ENCODE measurements around the gene NAALAD2. TPM values are rescaled to one million over a fixed set of nuclear protein-coding genes. Genes with fewer than 3 reads are reported as not detected.
"Not testable (repeated sequence)": the region's sequence is repeated elsewhere in the genome, so short reads cannot be mapped to it uniquely, and the experiment has no call there.

NAALAD2 gene
- polyA plus RNA-seq, 3 donors: 14.2 to 28.6 (median 21.8) TPM

GRCh38 chr11:90179923-90180322 lies 45.5 kb downstream of the NAALAD2 start:
- DNase-seq: no peak

GRCh38 chr11:90187839-90188238 lies 53.4 kb downstream of the NAALAD2 start:
- no peak for DNase-seq

- no peak for DNase-seq
Observed at GRCh38 chr11:90189011-90189410, 54.5 kb downstream of the NAALAD2 start.

- no peak for DNase-seq
Observed at GRCh38 chr11:90192869-90193582, 58.6 kb downstream of the NAALAD2 start.

GRCh38 chr11:90197377-90197776 lies 62.9 kb downstream of the NAALAD2 start:
- no peak for DNase-seq

GRCh38 chr11:90202342-90202741 lies 67.9 kb downstream of the NAALAD2 start:
- DNase-seq: no peak

GRCh38 chr11:90204407-90204806 lies 69.9 kb downstream of the NAALAD2 start:
- no peak for DNase-seq

- DNase-seq: peak; percentile 49
Observed at GRCh38 chr11:90204832-90205646, 70.6 kb downstream of the NAALAD2 start.

GRCh38 chr11:90207992-90208391 lies 73.5 kb downstream of the NAALAD2 start:
- not testable (repeated sequence) for DNase-seq

- no peak for DNase-seq
Observed at GRCh38 chr11:90208857-90209256, 74.4 kb downstream of the NAALAD2 start.

GRCh38 chr11:90213322-90213721 lies 78.9 kb downstream of the NAALAD2 start:
- DNase-seq: no peak

- no peak for DNase-seq
Observed at GRCh38 chr11:90216611-90217010, 82.1 kb downstream of the NAALAD2 start.

GRCh38 chr11:90218606-90219005 lies 84.1 kb downstream of the NAALAD2 start:
- DNase-seq: no peak

GRCh38 chr11:90219438-90219837 lies 85.0 kb downstream of the NAALAD2 start:
- no peak for DNase-seq

GRCh38 chr11:90220391-90220790 lies 85.9 kb downstream of the NAALAD2 start:
- DNase-seq: no peak

GRCh38 chr11:90221803-90222458 lies 87.5 kb downstream of the NAALAD2 start:
- DNase-seq: no peak

- DNase-seq: peak; percentile 85
Observed at GRCh38 chr11:90222459-90223247, 88.2 kb downstream of the NAALAD2 start, which contains the start of gene CHORDC1. CHORDC1 (minus strand) TSS chr11:90223049; CDS start chr11:90222954, 95 bp downstream.

- DNase-seq: no peak
Observed at GRCh38 chr11:90223248-90223585, 88.8 kb downstream of the NAALAD2 start.

GRCh38 chr11:90228056-90228455 lies 93.6 kb downstream of the NAALAD2 start:
- no peak for DNase-seq

- no peak for DNase-seq
Observed at GRCh38 chr11:90229791-90230190, 95.3 kb downstream of the NAALAD2 start.

- no peak for DNase-seq
Observed at GRCh38 chr11:90234977-90235376, 100.5 kb downstream of the NAALAD2 start.

GRCh38 chr11:90235526-90235925 lies 101.1 kb downstream of the NAALAD2 start:
- DNase-seq: no peak

Data from renal pelvis (tissue), 4 donors.